Measurements from ENCODE around the gene NEURL3.
A peak's percentile ranks its signal among the peaks of the same experiment; 100 is the strongest.

Gene NEURL3

DNA sequence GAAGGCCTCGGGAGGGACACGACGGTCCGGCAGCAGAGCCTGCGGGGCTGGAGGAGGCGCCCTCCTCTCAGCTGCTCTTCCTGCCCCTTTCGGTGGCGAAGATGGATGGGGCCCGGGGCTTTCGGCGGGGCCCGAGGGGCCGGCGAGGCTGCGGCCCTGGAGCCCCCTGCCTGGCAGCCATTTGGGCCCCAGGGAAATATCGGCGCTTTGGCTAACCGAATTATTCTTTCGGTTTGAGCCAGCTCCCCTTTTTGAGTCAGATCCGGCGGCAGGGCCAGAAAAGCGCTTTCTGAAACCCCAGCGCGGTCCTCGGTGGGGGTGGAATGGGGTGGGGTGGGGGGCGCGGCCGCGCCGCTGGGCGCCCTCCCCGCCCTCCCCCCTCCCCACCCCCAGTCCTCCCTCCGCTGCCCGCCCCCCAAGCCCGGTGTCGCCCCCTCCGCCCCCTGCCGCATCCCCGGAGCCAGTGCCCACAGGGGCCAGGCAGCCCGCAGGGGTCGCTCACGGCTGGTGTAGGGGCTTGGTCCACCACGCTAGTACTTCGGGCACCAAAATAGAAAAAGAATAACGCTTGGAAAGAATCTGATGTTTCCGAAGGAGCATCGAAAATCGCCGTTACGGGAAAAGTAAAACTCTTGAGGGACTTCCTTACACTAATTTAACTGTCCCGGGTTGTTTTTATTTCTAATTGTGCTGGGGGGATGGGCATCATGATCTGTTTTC, 22.3 kb upstream of the NEURL3 start:
- DNase-seq, result peak; percentile 54 to 63

DNA sequence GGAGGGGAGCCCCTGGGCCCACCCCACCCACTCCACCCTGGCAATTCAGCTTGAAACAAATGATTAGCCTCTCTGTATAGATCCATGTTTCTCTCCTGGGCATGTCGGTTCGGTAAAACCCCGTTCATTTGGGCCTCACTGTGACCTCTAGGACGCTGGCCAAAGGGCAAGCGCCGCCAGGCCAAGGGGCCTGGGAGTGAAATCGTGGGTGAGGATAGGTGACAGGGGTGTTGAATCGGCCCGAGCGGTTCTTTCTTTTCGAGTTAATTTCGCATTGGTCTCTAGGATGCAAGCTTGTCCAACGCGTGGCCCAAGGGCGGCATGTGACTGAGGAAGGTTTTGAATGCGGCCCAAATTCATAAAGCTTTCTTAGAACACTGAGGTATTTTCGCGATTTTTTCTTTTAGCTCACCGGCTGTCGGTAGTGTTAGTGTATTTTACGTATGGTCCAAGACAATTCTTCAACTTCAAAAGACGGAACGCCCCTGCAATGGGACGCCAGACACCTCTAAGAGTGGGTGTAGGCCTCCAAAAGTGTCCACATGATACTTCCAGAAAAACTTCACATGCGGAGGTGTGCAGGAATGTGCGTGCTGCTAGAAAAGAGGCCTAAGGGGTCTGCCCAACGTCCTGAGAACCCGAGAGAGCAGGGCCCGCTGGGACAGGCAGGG, 21.6 kb upstream of the NEURL3 start:
- DNase-seq, result no peak

DNA sequence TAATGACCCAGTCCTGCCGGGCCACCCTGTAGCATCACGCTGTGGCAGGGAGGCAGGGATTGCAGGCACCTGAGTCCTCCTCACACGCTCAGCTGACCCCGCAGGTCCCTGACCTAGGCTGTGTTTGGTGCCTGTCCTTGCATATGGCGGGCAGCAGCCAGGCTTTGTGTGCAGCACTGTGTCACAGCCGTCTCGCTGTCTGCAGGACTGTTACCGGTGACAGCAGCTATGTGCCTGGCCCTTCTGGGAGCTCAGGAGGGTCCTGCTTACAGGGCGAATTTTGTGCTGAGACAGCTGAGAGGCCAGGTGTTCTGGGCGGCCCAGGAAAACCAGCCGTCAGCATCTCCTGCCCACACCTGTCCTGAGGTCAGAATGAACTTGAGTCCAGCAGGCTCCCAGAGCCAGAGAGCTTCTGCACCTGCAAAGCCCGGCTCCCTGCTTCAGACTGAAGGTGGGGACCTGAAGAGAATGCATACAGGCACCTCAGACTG, 21.0 kb upstream of the NEURL3 start:
- DNase-seq, result no peak

GRCh38 chr2:96525211-96525507, 20.0 kb upstream of the NEURL3 start:
- no peak for DNase-seq

- DNase-seq, result no peak
Measured at GRCh38 chr2:96524482-96525210, 19.5 kb upstream of the NEURL3 start.

DNA sequence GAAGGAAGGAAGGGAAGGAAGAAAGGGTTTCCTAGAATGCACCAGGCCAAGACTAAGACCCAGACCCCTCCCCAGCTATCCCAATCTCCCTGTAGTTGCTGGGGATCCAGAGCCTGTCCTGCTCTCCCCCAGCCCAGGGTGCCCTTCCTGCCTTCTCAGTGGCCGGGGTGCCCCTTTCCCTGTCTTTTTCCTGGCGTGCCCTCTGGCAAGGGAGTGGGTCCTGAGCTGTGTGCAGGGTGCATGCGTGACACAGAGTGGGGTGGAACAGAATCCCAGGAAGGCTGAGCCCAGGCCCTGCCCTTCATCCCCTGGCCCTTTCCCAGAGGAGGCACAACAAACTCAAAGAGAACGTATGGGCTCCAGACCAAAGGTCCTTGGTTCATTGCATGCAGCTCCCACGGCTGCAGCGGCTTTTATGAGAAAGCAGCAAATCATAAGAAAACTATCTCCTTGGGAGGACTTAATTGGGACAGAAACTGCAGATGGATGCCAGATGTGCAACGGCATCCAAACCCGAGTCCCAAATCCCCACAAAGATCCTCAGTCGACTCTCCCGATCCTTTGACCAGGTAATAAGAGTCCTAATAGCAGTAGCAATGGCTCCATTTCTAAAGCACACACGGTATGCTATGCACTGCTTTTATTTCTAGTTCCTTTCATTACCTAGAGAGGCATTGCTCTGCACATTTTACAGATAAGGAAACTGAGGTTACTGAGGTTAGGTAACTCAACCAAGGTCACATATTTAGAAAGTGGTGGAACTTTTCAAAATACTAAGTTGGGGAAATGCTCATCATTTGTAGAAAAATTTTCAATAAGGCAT, 18.7 kb upstream of the NEURL3 start:
- DNase-seq, result no peak

DNA sequence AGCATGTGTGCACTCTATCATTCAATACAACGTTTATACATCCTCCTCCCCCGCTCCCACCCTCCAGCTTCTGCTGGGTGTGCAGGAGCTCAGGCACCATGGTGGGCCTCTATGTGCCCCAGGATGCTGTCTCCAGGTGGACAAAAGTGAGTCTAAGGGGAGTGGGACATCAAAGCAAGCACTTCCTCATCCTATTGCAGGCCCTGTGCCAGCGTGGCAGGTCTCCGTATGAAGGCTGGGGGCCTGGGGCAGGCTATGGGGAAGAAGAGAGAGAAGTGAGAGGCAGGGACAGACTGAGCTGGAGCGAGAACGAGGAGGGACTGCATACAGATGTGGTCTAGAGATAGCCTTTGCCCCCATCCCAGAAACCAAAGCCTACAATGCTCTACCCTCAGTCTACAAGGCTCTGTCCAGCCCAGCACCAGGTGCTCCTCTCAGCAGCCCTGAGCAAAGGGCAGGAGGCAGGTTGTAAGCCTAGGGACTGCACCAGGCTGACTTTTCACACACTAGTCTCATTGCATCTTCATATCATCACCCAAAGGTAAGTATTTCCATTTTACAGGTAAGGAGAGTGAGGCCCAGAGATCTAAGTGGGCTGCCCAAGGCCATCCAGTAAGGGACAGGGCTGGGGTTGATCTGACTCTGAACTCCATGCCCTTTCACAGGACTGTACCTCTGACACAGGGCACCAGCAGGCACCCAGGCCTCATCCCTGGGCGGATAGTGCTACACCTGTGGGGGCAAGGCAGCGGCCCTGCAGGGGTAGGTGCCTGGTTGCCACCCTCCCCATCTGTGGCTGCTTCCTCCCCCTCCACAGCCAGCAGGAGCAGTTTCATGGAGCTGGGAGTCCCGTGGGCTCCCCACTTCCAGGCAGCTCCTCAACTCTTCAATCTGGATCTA, 17.4 kb upstream of the NEURL3 start:
- no peak for DNase-seq

GRCh38 chr2:96521219-96521618, 16.1 kb upstream of the NEURL3 start:
- DNase-seq, result no peak

DNA sequence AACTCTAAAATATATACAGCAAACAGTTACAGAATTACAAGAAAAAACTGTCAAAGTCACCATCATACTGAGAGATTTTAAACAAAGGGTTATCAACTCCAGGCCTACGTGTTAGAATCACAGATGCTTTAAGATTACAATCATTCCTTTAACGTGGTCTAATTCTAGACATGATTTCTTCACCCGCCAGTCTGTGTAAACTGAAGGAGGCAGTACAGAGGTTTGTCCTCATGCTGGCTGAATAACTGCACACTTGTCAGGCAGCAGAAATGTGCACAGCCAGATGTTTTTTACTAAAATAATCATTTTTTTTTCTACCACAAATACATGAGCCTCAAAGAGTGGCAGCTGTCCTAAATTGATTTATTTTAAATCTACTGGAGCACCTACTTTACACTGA, 15.5 kb upstream of the NEURL3 start:
- no peak for DNase-seq

GRCh38 chr2:96520231-96520630, 15.1 kb upstream of the NEURL3 start:
- DNase-seq, result no peak

DNA sequence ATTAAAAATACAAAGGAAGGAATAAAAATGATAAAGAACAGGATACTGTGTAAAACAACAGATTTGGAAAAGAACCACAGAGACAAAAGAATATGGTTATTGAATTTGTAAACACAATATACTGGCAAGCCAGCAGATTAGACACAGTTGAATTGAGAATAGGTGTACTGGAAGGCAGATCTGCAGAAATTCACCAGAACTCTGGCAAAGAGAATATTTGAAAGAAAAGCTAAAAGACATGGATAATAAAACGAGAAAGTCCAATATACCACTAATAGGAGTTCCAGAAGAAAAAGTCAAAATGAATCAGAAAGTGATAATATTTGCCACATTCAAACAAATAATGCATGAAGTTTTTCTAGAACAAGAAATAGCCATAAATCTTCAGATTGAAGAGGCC, 11.9 kb upstream of the NEURL3 start:
- no peak for DNase-seq

DNA sequence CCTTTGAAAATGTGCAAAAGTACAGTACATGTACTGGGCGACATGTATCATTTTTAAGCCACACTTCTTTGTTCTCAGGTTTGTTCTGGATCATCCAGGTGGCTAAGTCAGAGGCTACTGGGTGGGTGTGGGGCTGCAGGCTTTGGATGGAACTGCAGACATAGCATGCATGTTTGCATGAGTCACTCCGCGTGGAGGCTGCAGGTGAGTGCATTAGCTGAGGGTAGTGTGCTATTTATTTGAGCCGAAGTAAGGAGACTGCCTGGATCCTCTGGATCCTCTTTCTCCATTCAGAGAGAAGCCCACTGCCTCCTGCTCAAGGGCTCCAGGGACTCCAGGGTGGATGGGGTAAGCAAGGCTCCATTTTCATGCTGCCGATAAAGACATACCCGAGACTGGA, 9.4 kb upstream of the NEURL3 start:
- no peak for DNase-seq

DNA sequence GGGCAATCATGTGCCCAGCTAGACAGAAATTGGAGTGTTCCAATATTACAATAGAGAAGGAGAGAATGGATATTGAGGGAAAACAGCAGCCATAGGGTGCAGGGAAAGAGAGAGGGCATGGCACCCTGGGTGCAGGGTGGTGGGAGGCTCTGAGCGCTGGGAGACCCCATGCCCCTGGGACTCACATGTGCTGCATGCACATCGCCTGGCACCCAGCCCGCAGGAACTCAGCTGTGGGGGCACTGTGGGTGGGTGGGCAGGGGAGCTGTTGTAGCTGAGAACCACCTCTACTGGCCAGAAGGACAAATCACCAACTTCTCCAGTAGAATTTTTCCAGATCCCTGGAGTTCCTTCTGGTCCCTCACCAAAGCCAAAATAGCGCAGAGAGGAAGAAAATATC, 7.2 kb upstream of the NEURL3 start:
- no peak for DNase-seq

- no peak for DNase-seq
Measured at GRCh38 chr2:96511851-96512250, 6.7 kb upstream of the NEURL3 start.

DNA sequence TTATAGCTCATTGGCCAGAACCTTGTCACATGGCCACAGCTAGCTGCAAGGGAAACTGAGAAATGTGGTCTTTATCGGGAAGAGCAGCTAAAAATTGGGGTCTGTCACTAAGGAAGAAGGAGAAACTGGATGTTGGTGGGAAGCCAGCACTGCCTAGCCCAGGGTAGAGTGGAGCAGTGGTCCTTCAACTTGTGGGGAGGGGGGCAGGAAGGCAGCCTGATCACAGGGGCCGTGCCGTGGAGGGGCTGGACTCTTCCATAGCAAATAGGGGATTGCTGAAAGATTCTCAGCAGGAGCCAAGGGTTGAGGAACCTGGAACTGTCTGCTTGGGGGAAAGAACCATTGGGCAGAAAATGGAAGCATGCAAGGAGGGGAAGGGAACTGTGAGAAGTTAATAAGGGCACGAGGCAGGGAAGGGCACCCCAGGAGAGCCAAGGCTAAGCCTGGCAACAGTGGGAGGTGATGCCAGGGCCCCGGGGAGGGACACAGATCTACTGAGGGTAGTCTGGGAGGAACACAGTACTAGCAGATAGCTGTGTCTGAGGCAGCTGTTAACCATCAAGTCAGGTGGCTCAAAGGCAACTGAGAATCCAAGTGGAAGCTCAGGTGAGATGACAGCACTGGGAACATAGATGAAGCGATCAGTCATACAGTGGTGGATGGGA, 5.9 kb upstream of the NEURL3 start:
- DNase-seq, result no peak

DNA sequence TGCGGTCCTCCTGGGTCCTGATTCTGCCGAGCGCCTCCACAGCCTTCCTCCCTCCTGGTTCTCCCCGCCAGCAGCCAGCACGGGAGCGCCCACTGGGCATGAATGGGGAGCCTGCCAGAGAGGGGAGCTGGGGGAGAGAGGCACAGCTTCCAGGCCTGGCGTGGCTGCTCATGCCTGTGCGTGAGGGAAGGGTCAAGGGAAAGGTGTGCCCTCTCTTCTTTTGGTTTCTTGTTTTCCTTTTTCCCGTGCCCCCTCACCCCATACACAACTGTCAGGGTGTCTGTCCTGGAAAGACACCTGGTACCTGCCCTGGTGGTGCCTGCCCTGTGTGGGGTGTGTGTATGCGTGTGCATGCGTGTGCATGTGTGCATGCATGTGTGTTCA, 4.7 kb upstream of the NEURL3 start:
- DNase-seq, result no peak

GRCh38 chr2:96509114-96509846, 4.1 kb upstream of the NEURL3 start:
- peak; percentile 49 to 67 for DNase-seq

DNA sequence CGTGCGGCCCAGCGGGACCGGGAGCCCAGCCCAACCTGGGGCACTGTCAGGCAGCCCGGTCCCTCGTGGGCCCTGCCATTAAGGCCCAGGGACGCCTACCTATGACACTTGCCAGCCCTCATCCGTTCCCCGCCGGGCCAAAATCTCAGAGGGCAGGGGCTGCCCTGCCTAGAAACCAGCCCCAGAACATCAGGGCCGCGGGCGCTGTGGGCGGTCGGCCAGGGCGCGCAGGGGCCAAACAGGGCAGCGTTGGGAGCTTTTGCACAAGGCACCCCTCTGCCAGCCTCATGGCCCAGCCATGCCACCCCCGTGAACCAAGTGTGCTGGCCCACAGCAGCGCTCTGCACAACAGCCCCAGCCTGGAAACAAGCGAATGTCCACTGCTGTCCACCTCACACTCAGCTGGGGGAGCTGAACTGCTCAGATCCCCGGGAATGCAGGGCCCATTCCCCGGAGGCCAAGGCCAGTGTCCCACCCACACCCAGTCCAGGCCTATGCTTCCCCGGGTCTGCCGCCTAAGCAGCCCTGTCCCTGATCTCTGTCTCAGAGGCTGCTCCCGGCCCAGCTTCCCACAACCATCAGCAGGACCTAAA, 3.5 kb upstream of the NEURL3 start:
- no peak for DNase-seq

- DNase-seq, result peak; percentile 81 to 91
Measured at GRCh38 chr2:96507957-96508520, 2.9 kb upstream of the NEURL3 start.

DNA sequence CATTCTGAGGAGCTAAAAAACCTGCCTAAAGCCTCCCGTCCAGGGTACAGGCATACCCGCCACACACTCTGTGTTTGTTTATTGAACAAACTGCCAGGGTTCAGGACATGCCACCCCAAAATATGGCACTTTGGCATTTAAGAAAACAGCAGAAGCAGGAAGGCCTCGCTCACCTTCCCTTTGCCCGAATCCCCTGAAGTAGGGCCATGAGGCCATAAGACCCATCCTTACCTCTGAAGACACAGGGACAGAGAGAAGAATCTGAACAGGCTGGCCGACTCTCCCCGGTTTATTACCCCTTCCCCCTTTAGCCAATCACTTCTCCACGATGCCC, 1.7 kb upstream of the NEURL3 start:
- DNase-seq, result no peak
